ENCODE data around the gene PMPCA.

GRCh38 chr9:136445799-136446198 lies 35.3 kb downstream of the PMPCA start:
- no peak for TF ChIP-seq CTCF (conservative IDR thresholded peaks at IDR 0.05; ENCODE audit: low read length)
- TF ChIP-seq EZH2phosphoT487 (IDR thresholded peaks at IDR 0.05; ENCODE audit: borderline replicate concordance), result no peak

Data from Loucy (cell line).